Measurements from ENCODE around the gene CHD3.

Gene CHD3

GRCh38 chr17:7911116-7911515, 22.5 kb downstream of the CHD3 start:
- Histone ChIP-seq H3K36me3 (ENCODE audit: control insufficient read depth in 2 of 2, insufficient read depth in 1 of 2, low read length in 2 of 2) (peaks cover 35 to 64% of the 10 kb centered on the region in 2 experiments), H3K9me3 (ENCODE audit: control insufficient read depth, insufficient read depth, low read depth, low read length) (no peaks in the 10 kb centered on the region), H3K4me3 (ENCODE audit: low read depth, low read length) (no peak overlapping the region), H3K4me1 (ENCODE audit: control insufficient read depth, insufficient read depth, low read length) (peaks cover 11% of the 10 kb centered on the region), H3K27ac (ENCODE audit: extremely low read depth, low read depth, low read length) (no peak overlapping the region)
- POLR2A ChIA-PET = no interaction called here
- no peak for TF ChIP-seq ZBTB17 (tag by site-specific recombination; IDR thresholded peaks at IDR 0.05)
- TF ChIP-seq ZSCAN16 (tag by site-specific recombination; IDR thresholded peaks at IDR 0.05) = no peak
- 0 out of 2 replicates have a peak, but pooled peaks have one; percentile 12 for TF ChIP-seq PRDM1 (tag by site-specific recombination; IDR thresholded peaks at IDR 0.05)
- no peak for TF ChIP-seq ZNF24 (tag by site-specific recombination; IDR thresholded peaks at IDR 0.05)
- TF ChIP-seq MEIS1 (CRISPR knock-in tag; IDR thresholded peaks at IDR 0.05; ENCODE audit: borderline replicate concordance) = no peak
- CTCF ChIA-PET = interaction anchor here (1.2 to 3.5 kb wide), 5 partner anchors 48 to 168 kb away, joined by 3 to 92 read pairs (median 29); no protein-coding TSS in a partner anchor

GRCh38 chr17:7912927-7913524, 24.4 kb downstream of the CHD3 start:
- Histone ChIP-seq H3K9me3 (ENCODE audit: control insufficient read depth, insufficient read depth, low read depth, low read length) (no peaks in the 10 kb centered on the region), H3K27ac (ENCODE audit: extremely low read depth, low read depth, low read length) (no peak overlapping the region)
- POLR2A ChIA-PET = interaction anchor here (0.6 to 1.2 kb wide), 5 partner anchors 10 to 873 kb away, joined by 3 to 4 read pairs (median 3); no protein-coding TSS in a partner anchor
- TF ChIP-seq ZNF169 (tag by site-specific recombination; IDR thresholded peaks at IDR 0.05) = no peak
- peak; percentile 96 for TF ChIP-seq ZBTB17 (tag by site-specific recombination; IDR thresholded peaks at IDR 0.05)
- no peak for TF ChIP-seq OVOL3 (tag by site-specific recombination; IDR thresholded peaks at IDR 0.05)
- TF ChIP-seq TSHZ1 (tag by site-specific recombination; IDR thresholded peaks at IDR 0.05; ENCODE audit: borderline replicate concordance) = no peak
- TF ChIP-seq ZFP69B (tag by site-specific recombination; IDR thresholded peaks at IDR 0.05) = no peak
- peak; percentile 100 for TF ChIP-seq ZNF654 (tag by site-specific recombination; IDR thresholded peaks at IDR 0.05; ENCODE audit: low read depth)
- TF ChIP-seq, protein P1, sequence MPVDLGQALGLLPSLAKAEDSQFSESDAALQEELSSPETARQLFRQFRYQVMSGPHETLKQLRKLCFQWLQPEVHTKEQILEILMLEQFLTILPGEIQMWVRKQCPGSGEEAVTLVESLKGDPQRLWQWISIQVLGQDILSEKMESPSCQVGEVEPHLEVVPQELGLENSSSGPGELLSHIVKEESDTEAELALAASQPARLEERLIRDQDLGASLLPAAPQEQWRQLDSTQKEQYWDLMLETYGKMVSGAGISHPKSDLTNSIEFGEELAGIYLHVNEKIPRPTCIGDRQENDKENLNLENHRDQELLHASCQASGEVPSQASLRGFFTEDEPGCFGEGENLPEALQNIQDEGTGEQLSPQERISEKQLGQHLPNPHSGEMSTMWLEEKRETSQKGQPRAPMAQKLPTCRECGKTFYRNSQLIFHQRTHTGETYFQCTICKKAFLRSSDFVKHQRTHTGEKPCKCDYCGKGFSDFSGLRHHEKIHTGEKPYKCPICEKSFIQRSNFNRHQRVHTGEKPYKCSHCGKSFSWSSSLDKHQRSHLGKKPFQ (tag by site-specific recombination; IDR thresholded peaks at IDR 0.05) = no peak
- TF ChIP-seq, protein P2, sequence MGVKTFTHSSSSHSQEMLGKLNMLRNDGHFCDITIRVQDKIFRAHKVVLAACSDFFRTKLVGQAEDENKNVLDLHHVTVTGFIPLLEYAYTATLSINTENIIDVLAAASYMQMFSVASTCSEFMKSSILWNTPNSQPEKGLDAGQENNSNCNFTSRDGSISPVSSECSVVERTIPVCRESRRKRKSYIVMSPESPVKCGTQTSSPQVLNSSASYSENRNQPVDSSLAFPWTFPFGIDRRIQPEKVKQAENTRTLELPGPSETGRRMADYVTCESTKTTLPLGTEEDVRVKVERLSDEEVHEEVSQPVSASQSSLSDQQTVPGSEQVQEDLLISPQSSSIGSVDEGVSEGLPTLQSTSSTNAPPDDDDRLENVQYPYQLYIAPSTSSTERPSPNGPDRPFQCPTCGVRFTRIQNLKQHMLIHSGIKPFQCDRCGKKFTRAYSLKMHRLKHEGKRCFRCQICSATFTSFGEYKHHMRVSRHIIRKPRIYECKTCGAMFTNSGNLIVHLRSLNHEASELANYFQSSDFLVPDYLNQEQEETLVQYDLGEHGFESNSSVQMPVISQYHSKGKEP (tag by site-specific recombination; IDR thresholded peaks at IDR 0.05) = no peak
- TF ChIP-seq RBAK (tag by site-specific recombination; IDR thresholded peaks at IDR 0.05) = no peak
- no peak for TF ChIP-seq ZNF558 (tag by site-specific recombination; IDR thresholded peaks at IDR 0.05)
- peak; percentile 37; the same call in 1 of the 2 replicates for TF ChIP-seq ZNF664 (tag by site-specific recombination; IDR thresholded peaks at IDR 0.05)
- no peak for TF ChIP-seq ZNF394 (tag by site-specific recombination; IDR thresholded peaks at IDR 0.05; ENCODE audit: borderline replicate concordance)
- TF ChIP-seq SCRT2 (tag by site-specific recombination; IDR thresholded peaks at IDR 0.05) = 0 out of 2 replicates have a peak, but pooled peaks have one; percentile 22
- no peak; the same call in 1 of the 2 replicates for TF ChIP-seq PRDM1 (tag by site-specific recombination; IDR thresholded peaks at IDR 0.05)
- TF ChIP-seq SCRT1 (tag by site-specific recombination; IDR thresholded peaks at IDR 0.05; ENCODE audit: borderline replicate concordance) = no peak
- TF ChIP-seq, protein P3, sequence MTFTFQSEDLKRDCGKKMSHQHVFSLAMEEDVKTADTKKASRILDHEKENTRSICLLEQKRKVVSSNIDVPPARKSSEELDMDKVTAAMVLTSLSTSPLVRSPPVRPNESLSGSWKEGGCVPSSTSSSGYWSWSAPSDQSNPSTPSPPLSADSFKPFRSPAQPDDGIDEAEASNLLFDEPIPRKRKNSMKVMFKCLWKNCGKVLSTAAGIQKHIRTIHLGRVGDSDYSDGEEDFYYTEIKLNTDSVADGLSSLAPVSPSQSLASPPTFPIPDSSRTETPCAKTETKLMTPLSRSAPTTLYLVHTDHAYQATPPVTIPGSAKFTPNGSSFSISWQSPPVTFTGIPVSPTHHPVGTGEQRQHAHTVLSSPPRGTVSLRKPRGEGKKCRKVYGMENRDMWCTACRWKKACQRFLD (tag by site-specific recombination; IDR thresholded peaks at IDR 0.05) = no peak
- TF ChIP-seq ZNF274 (IDR thresholded peaks at IDR 0.05; ENCODE audit: low read length) = no peak
- no peak for TF ChIP-seq ZNF274 (tag by site-specific recombination; IDR thresholded peaks at IDR 0.05; ENCODE audit: borderline replicate concordance)
- no peak for TF ChIP-seq ZNF692 (tag by site-specific recombination; IDR thresholded peaks at IDR 0.05)
- peak; percentile 48; the same call in 1 of the 2 replicates for TF ChIP-seq KLF8 (tag by site-specific recombination; IDR thresholded peaks at IDR 0.05)
- no peak for TF ChIP-seq ZNF792 (tag by site-specific recombination; IDR thresholded peaks at IDR 0.05)
- TF ChIP-seq ZNF473 (tag by site-specific recombination; IDR thresholded peaks at IDR 0.05) = no peak

More at GRCh38 chr17:7912927-7913524, 24.4 kb downstream of the CHD3 start:
- CTCF ChIA-PET = interaction anchor here (0.5 to 3.5 kb wide), 32 partner anchors 9 to 947 kb away, joined by 3 to 92 read pairs (median 4); partner anchors contain the start of genes CNTROB, KDM6B and TRAPPC1
- H3K4me1 ChIP-seq (ENCODE audit: control insufficient read depth, insufficient read depth, low read length) = peaks cover 14% of the 10 kb centered on the region
- peaks cover 27 to 45% of the 10 kb centered on the region in 2 experiments for H3K36me3 ChIP-seq (ENCODE audit: control insufficient read depth in 2 of 2, insufficient read depth in 1 of 2, low read length in 2 of 2)
- H3K4me3 ChIP-seq (ENCODE audit: low read depth, low read length) = no peak overlapping the region
